Measurements from ENCODE around the gene SERINC2. TPM values are rescaled to one million over a fixed set of nuclear protein-coding genes. Genes with fewer than 3 reads are reported as not detected.
A peak's percentile ranks its signal among the peaks of the same experiment; 100 is the strongest.

The SERINC2 gene
- total RNA-seq, 1 donor from 2014 or later, result 21.4 TPM

DNA sequence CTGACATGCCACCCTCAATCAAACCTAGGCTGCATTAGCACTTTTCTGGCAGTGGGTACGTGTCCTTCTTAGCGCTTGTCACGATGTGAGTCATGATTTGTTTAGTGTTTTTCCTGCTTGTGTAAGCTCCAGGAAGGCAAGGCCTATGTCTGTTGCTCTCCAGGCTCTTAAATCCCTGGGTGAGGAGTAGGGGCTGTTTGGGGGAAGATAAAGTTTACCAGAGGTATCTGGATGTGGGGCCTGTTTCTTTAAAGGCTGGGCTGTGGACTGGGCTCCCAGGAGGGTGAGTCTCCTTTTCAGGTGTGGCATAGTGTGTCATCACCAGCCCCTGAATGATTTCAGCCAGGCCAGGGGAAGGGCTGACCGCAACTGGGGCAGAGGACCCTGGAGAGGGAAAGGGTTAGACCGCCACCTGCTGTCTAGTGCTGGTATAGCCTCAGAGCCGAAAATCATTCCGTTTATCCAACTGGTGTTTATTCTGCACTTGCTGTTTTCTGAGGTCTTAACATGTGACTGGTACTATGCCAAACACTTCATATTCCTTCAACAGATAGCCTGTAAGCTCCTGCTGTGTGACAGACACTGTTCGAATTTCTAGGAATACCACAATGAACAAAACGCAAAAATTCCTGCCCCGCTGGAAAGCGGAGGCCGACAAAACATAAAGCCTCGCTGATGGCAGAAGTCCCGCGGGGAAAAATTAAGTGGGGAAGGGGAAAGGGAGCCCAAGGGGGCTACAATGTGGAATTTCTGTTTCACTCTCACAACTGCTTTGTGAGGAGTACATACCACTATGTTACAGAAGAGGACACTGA, 9.7 kb downstream of the SERINC2 start:
- H3K27ac Mint-ChIP-seq (ENCODE audit: unreplicated experiment), result no peak overlapping the region

DNA sequence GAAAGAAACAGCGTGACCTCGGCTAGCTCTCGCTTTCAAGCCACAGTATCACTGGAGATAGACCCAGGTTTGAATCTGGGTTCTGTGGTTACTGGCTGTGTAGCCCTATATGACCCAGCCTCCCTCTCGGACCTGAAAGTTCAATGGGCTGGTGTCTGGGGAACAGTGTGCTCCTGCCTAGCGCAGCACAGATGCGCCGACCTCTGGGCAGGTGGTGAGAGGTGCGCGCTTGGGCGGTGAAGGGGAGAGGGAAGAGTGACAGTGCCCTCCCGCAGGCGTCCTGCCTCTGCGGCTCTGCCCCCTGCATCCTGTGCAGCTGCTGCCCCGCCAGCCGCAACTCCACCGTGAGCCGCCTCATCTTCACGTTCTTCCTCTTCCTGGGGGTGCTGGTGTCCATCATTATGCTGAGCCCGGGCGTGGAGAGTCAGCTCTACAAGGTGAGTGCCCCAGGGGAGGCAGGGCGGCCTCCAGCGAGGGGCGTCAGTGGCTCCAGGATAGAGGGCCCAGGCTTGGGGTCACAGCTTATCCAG, 10.5 kb downstream of the SERINC2 start:
- Mint-ChIP-seq H3K4me1 (peaks cover 14% of the 10 kb centered on the region), H3K27ac (ENCODE audit: unreplicated experiment) (no peak overlapping the region), H3K4me3 (no peak overlapping the region), H3K9me3 (no peaks in the 10 kb centered on the region), H3K27me3 (ENCODE audit: low read depth) (no peaks in the 10 kb centered on the region), H3K36me3 (ENCODE audit: low read depth) (no peaks in the 10 kb centered on the region)
- TF ChIP-seq, protein P1, sequence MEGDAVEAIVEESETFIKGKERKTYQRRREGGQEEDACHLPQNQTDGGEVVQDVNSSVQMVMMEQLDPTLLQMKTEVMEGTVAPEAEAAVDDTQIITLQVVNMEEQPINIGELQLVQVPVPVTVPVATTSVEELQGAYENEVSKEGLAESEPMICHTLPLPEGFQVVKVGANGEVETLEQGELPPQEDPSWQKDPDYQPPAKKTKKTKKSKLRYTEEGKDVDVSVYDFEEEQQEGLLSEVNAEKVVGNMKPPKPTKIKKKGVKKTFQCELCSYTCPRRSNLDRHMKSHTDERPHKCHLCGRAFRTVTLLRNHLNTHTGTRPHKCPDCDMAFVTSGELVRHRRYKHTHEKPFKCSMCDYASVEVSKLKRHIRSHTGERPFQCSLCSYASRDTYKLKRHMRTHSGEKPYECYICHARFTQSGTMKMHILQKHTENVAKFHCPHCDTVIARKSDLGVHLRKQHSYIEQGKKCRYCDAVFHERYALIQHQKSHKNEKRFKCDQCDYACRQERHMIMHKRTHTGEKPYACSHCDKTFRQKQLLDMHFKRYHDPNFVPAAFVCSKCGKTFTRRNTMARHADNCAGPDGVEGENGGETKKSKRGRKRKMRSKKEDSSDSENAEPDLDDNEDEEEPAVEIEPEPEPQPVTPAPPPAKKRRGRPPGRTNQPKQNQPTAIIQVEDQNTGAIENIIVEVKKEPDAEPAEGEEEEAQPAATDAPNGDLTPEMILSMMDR (conservative IDR thresholded peaks at IDR 0.05), result no peak
- no peak for DNase-seq (ENCODE audit: low read depth, low spot score)

More for the DNA sequence above, 9.7 kb downstream of the SERINC2 start:
- H3K27me3 Mint-ChIP-seq (ENCODE audit: low read depth), result no peaks in the 10 kb centered on the region
- H3K9me3 Mint-ChIP-seq, result no peaks in the 10 kb centered on the region
- peak overlapping the region; percentile 78 for H3K4me3 Mint-ChIP-seq
- DNase-seq (ENCODE audit: low read depth, low spot score), result peak; percentile 84
- H3K4me1 Mint-ChIP-seq, result peaks cover 14% of the 10 kb centered on the region
- no peaks in the 10 kb centered on the region for H3K36me3 Mint-ChIP-seq (ENCODE audit: low read depth)
- TF ChIP-seq, protein P1 (conservative IDR thresholded peaks at IDR 0.05), result peak; percentile 94

DNA sequence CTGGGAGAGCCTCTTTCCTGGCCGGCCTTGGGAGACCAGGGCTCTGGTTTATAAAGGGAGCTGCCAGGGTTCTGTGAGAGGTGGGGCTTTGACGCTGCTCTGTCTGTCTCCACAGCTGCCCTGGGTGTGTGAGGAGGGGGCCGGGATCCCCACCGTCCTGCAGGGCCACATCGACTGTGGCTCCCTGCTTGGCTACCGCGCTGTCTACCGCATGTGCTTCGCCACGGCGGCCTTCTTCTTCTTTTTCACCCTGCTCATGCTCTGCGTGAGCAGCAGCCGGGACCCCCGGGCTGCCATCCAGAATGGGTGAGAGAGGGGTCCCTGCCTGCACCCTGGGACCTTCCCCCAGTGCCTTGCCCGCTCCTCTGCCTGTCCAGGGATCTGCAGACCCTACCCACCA, 11.6 kb downstream of the SERINC2 start:
- no peak for DNase-seq (ENCODE audit: low read depth, low spot score)
- TF ChIP-seq, protein P1 (conservative IDR thresholded peaks at IDR 0.05), result no peak
- Mint-ChIP-seq H3K4me1 (peaks cover 14% of the 10 kb centered on the region), H3K27ac (ENCODE audit: unreplicated experiment) (no peak overlapping the region), H3K9me3 (no peaks in the 10 kb centered on the region), H3K4me3 (no peak overlapping the region), H3K27me3 (ENCODE audit: low read depth) (no peaks in the 10 kb centered on the region), H3K36me3 (ENCODE audit: low read depth) (no peaks in the 10 kb centered on the region)

DNA sequence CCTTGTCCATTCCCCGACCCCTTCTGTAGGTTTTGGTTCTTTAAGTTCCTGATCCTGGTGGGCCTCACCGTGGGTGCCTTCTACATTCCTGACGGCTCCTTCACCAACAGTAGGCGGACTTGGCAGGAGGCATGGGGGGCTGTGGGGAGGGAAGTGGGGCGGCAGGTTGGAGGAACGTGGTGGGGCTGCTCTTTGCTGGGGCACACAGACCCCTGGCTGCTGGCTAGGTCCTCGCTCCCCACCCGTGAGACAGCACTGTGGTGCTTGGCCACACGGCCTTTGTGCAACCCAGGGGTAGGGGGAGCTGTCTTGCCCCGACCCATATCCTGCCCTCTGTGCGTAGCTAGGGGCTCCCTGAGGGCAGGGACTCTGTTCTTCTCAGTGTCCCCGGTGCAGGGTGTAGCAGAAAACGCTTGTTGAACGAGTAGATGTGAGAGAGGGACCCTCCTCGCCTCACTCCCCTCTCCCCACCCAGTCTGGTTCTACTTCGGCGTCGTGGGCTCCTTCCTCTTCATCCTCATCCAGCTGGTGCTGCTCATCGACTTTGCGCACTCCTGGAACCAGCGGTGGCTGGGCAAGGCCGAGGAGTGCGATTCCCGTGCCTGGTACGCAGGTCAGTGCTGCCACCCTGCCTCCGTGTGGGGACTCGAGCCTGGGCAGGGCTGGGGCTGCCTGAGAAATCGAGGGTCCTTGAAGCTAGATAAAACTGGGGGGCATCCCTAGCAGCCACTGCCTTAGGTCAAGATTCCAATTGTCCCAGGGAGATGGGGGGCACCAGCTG, 12.5 kb downstream of the SERINC2 start:
- H3K4me3 Mint-ChIP-seq, result no peak overlapping the region
- no peaks in the 10 kb centered on the region for H3K27me3 Mint-ChIP-seq (ENCODE audit: low read depth)
- TF ChIP-seq, protein P1 (conservative IDR thresholded peaks at IDR 0.05), result no peak
- no peaks in the 10 kb centered on the region for H3K36me3 Mint-ChIP-seq (ENCODE audit: low read depth)
- H3K9me3 Mint-ChIP-seq, result no peaks in the 10 kb centered on the region
- no peak for DNase-seq (ENCODE audit: low read depth, low spot score)
- no peak overlapping the region for H3K27ac Mint-ChIP-seq (ENCODE audit: unreplicated experiment)
- peaks cover 14% of the 10 kb centered on the region for H3K4me1 Mint-ChIP-seq

DNA sequence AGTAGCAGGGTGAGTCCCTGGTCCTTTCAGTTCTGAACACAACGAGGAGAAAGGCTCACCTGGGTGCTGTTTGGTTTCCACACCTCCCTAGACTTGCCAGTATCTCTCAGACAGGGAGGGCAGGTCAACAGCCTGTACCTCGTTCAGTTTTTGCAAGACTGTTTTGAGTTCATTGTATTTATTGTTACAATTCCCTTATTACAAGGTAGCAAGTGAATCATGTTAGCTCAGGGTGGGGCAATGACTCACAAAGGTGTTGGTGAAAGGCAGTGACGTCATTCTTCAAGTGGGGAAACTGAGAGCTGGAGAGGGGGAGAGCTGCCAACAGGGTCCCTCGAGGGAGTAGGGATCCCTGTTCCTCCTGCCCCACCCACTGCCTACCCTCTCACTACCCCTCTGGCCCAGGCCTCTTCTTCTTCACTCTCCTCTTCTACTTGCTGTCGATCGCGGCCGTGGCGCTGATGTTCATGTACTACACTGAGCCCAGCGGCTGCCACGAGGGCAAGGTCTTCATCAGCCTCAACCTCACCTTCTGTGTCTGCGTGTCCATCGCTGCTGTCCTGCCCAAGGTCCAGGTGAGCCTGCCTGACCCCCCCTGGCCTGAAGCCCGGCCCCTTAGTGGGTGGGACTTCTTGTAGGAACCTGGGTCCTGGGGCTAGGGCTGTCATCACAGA, 13.4 kb downstream of the SERINC2 start:
- Mint-ChIP-seq H3K4me1 (peaks cover 16% of the 10 kb centered on the region), H3K4me3 (no peak overlapping the region), H3K9me3 (no peaks in the 10 kb centered on the region), H3K27me3 (ENCODE audit: low read depth) (no peaks in the 10 kb centered on the region), H3K36me3 (ENCODE audit: low read depth) (no peaks in the 10 kb centered on the region), H3K27ac (ENCODE audit: unreplicated experiment) (no peak overlapping the region)
- DNase-seq (ENCODE audit: low read depth, low spot score), result no peak
- TF ChIP-seq, protein P1 (conservative IDR thresholded peaks at IDR 0.05), result no peak

All from neural crest cell (in vitro differentiated cells).